IPS-15b (cell line): ENCODE data around the gene SLC17A9.

Source experiments
- H3K27me3 ChIP-seq: one replicate; pipeline ENCODE4 v1.6.1; 2013; ENCODE audit warnings: low read length; ENCODE audit not compliant: control insufficient read depth, insufficient read depth
- H3K36me3 ChIP-seq: one replicate; pipeline ENCODE4 v1.6.1; 2013; ENCODE audit warnings: low read length; ENCODE audit not compliant: control insufficient read depth, insufficient read depth
- H3K4me1 ChIP-seq: one replicate; pipeline ENCODE4 v1.6.1; 2013; ENCODE audit warnings: mild to moderate bottlenecking, low read length; ENCODE audit not compliant: control insufficient read depth, insufficient read depth
- H3K4me3 ChIP-seq: one replicate; pipeline ENCODE4 v1.5.1; 2013; ENCODE audit warnings: low read depth, low read length
- H3K9ac ChIP-seq: one replicate; pipeline ENCODE4 v1.6.1; 2013; ENCODE audit warnings: low read depth, mild to moderate bottlenecking, low read length
- H3K9me3 ChIP-seq: one replicate; pipeline ENCODE4 v1.6.1; 2013; ENCODE audit warnings: mild to moderate bottlenecking, low read length; ENCODE audit not compliant: control insufficient read depth, insufficient read depth

SLC17A9 gene

DNA sequence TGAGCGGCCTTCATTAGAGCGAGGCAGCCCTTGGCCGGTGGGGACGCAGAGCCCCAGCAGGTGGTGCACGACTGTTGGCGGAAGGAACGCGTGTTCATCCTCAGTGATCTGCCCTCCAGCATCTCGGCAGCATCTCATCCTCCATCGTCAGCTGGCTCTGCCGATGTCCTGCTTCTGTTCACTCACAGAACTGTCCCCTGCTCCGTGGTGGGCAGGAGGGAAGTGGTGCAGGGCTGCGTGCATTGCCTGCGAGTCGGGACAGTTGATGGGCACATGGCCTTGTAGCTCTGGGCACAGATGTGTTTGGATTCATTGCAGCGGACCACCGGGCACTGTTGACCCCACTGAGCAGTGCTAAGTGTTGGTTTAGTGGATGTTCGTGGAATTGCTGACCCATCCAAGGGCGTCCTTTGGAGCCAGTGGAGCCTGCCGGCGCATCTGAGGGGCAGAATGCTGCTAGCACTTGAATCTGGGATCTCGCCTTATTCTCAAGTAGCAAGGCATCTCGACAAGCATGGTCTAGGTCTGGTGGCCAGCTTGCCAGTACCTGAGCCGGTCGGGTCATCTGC lies 6.7 kb upstream of the SLC17A9 start:
- no peak overlapping the region for H3K4me3 ChIP-seq
- H3K4me1 ChIP-seq = no peaks in the 10 kb centered on the region
- H3K27me3 ChIP-seq = no peaks in the 10 kb centered on the region
- H3K9ac ChIP-seq = no peak overlapping the region
- H3K9me3 ChIP-seq = no peaks in the 10 kb centered on the region
- H3K36me3 ChIP-seq = peaks cover 71% of the 10 kb centered on the region

DNA sequence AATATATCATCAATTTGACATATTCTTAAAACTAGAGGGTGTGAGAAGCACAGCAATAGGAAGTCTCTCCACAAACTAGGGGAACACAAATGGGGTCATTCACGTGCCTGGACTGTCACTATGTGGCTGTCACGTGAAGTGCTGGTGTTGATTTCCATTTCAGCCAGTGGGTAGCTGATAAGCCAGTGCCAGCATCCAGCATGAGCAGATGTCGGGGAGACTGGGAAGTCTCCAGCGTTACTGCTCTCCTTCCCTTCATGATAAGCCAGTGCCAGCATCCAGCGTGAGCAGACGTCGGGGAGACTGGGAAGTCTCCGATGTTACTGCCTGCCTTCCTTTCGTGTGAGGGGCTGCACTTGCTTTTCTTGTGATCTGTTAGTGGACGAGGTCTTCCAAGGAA lies 5.6 kb upstream of the SLC17A9 start:
- Histone ChIP-seq H3K36me3 (peaks cover 67% of the 10 kb centered on the region), H3K9me3 (no peaks in the 10 kb centered on the region), H3K27me3 (no peaks in the 10 kb centered on the region), H3K4me3 (no peak overlapping the region), H3K9ac (no peak overlapping the region), H3K4me1 (no peaks in the 10 kb centered on the region)

DNA sequence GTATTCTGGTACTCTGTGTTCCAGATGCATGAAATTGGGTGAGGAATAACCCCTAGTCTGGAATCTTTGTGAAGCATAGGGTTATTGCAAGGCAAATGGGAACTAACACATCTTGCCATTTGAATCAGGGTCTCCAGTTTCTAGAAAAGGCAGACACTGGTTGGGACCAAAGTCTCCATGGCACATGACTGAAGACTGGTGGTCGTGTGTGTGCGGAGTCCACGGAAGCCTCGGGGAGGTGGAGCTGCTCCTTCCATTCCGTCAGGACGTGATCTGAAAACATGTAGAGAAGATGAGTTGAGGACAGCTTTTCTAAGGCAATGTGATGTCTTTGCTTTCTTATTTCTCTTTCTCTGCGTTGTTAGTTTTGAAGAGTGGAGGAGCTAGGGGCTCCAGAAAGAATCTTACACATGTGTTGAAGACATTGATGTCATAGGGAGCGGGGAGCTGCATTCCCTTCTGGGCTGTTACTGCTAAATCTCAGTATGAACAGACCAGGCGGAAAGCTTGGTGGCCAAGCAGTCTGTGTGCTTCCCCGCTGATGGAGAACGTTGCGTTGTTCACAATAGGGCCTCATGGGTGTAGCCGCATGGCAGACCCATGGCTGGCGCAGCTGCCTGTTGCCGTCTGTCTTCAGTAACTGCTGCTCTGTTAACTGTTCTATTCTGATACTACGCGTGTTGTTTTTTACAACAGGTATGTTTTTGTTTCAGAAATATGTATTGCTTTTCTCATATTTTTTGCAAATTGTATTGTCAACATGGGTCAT lies 4.8 kb upstream of the SLC17A9 start:
- Histone ChIP-seq H3K36me3 (peaks cover 62% of the 10 kb centered on the region), H3K27me3 (no peaks in the 10 kb centered on the region)

DNA sequence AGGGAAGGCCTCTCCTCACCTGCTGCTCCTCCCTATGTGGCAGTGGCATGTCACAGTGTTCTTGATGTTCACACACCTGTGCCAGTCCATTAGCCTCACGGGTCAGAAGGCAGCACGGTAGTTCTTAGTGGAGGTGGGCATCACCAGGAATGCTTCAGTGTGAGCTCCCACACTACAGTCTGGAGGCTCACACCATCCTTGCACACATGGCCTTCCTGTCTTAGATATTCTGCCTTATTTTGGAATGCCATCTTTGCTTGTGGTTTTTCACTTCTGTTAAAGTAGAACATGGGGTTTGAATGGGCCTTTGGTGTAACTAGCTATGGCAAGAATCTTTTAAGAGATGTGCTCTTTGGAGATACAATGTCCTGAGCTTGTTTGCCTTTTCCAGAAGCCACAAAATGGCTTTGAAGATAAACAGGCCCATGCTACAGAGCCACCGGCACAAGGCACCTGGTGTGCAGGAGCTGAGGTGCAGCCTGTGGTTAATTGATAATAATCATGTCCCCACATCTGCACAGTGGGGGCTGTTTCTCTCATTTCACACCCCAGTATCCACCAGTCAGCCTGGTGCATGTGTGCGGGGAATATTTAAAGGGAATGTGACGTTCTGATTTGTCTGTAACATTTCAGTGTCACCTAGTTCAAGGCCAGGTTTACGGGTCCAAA lies 3.2 kb upstream of the SLC17A9 start:
- no peaks in the 10 kb centered on the region for H3K9me3 ChIP-seq
- H3K4me3 ChIP-seq = no peak overlapping the region
- peaks cover 5% of the 10 kb centered on the region for H3K4me1 ChIP-seq
- peaks cover 51% of the 10 kb centered on the region for H3K36me3 ChIP-seq
- no peak overlapping the region for H3K9ac ChIP-seq
- H3K27me3 ChIP-seq = no peaks in the 10 kb centered on the region

More for the DNA sequence above, 4.8 kb upstream of the SLC17A9 start:
- no peak overlapping the region for H3K9ac ChIP-seq
- no peak overlapping the region for H3K4me3 ChIP-seq
- no peaks in the 10 kb centered on the region for H3K4me1 ChIP-seq
- no peaks in the 10 kb centered on the region for H3K9me3 ChIP-seq

DNA sequence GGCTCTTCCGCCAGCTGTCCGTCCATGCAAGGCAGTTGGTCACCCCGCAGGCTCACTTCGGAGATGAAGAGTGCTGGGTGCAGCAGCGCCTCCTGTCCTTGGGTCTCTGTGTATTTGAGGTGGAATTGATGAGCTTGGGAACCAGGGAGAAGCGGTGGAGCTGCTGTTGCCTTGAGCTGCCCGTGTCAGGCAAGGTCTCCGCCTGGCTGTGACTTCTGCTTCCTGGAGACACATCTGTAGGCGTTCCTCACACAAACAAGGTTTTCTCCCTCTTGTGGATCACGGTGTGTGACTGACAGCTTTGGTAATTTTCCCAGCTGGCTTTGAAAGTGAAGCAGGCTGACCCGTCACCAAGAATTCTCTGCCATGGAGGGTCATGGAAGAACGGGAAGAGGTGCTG lies 2.5 kb upstream of the SLC17A9 start:
- Histone ChIP-seq H3K9me3 (no peaks in the 10 kb centered on the region), H3K36me3 (peaks cover 45% of the 10 kb centered on the region), H3K4me1 (peaks cover 5% of the 10 kb centered on the region), H3K27me3 (no peaks in the 10 kb centered on the region), H3K4me3 (no peak overlapping the region), H3K9ac (no peak overlapping the region)

DNA sequence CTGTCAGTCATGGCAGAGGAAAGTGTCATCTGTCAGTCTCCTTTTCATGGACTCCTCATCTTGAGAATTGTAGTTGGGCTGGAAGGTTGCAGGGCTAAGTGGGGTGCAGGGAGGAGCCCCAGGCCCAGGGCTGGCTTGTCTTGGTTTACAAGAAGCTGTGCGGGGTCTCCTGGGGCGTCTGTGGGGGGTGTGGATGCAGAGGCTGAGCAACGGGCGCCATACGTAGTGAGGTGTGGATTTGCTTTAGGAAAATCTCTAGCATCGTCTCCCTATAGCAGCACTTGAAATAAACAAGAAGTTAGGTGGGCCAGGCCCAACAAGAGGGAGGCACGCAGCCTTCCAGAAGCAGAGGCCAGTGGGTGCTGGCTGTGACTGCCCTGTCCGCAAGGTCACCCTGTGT lies 1.8 kb upstream of the SLC17A9 start:
- H3K4me1 ChIP-seq = peaks cover 5% of the 10 kb centered on the region
- H3K4me3 ChIP-seq = no peak overlapping the region
- H3K9me3 ChIP-seq = no peaks in the 10 kb centered on the region
- no peaks in the 10 kb centered on the region for H3K27me3 ChIP-seq
- H3K9ac ChIP-seq = no peak overlapping the region
- peaks cover 37% of the 10 kb centered on the region for H3K36me3 ChIP-seq

DNA sequence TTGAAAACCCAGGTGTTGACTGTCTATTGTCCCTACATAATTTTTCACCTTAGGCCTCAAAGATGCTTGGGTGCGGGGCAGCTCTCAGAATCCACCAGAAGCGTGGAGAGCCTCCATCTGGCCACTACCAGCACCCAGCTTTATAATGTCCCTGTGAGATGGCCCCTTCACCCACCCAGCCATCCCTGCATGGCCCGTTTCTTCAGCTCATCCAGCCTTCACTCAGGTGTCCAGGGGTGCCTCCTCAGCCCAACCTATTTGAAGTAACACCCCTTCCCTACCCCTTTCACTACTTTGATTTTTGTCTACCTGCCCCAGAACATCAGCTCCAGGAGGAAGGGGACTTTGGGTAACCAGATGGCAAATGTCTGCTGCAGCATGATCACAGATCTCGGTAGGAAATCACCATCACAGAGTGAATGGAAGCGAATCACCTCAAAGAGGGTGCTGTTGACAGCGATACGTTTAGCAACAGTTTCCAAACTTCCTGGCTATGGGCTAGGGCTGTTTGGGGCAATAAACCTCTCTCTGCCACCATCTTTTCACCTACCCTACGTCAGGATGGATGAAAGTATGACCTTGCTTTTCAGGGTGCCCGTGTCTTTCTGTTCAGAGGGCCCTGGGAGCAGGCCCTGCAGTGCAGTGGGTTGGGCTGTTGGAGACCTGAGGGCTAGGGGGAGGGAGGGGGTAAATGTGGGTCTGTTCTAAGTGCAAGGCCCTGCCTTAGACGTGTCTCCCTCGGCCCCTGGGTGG lies 1.2 kb upstream of the SLC17A9 start:
- Histone ChIP-seq H3K4me1 (peaks cover 5% of the 10 kb centered on the region), H3K27me3 (no peaks in the 10 kb centered on the region), H3K9me3 (no peaks in the 10 kb centered on the region), H3K36me3 (peaks cover 31% of the 10 kb centered on the region), H3K4me3 (no peak overlapping the region), H3K9ac (no peak overlapping the region)

DNA sequence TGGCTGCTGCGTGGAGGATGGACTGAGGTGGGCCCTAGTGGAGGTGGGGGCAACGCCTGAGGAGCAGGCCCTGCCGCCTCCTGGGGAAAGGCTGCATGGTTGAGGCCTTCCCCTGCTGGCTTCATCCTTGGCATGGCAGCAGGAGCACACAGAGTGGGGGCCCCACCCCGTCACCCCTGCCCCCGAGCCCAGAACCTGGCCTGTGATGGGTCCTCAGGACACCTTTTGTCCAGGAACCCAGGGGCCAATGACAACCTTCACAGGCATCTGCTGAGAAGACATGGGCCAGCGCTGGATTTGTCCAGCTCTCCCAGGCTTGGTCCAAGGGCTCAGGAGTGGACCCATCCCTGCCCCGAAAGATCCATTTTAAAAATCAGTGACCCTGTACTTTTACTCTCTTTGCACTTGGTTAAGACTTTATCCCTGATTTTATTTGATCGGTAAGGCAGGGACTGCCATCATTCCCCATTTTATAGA lies 575 bp upstream of the SLC17A9 start:
- H3K4me3 ChIP-seq = peak overlapping the region; percentile 63
- H3K27me3 ChIP-seq = no peaks in the 10 kb centered on the region
- H3K4me1 ChIP-seq = peaks cover 5% of the 10 kb centered on the region
- no peaks in the 10 kb centered on the region for H3K9me3 ChIP-seq
- peaks cover 26% of the 10 kb centered on the region for H3K36me3 ChIP-seq
- H3K9ac ChIP-seq = no peak overlapping the region

DNA sequence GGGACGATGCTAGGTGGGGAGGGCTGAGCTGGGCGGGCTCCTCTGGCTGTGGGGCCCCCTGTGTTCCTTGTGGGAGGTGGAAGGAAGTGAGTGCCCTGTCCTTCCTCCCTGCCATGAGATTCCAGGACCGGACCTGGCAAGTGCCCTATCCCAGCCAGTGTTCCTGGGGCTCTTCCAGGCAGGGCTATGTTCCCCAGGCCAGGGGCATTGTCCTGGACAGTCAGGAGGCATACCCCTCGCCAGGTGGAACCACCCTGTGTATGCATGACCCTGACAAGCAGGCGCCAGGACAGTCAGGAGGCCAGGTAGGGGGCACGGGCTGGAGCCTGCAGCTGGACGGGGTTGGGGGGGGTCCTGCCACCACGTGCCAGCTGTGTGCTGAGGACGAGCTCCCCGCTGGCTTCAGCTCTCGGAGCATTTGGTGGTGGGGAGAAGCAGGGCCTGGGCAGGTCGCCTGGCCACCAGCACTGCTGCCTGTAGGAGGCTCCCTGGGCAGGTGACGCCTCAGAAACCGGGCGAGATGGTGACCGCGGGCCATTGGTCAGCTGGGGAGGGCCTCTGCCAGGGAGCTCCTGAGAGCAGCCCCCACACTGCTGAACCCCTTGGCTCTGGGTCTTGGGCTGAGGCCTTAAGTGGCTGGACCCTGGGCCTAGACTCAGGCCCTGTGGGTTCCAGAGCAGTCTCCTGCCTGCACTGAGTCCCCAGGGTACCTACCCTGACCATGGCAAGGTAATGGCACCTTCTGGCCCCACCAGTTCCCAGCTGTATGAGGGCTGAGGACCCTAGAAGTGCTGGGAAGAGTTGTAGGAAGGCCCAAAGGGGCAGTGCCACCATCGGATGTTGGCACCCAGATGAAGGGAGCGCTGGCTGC lies 694 bp downstream of the SLC17A9 start:
- Histone ChIP-seq H3K36me3 (peaks cover 28% of the 10 kb centered on the region), H3K4me3 (peak overlapping the region; percentile 63), H3K4me1 (peaks cover 5% of the 10 kb centered on the region), H3K9ac (peak overlapping the region; percentile 70), H3K9me3 (no peaks in the 10 kb centered on the region), H3K27me3 (no peaks in the 10 kb centered on the region)

DNA sequence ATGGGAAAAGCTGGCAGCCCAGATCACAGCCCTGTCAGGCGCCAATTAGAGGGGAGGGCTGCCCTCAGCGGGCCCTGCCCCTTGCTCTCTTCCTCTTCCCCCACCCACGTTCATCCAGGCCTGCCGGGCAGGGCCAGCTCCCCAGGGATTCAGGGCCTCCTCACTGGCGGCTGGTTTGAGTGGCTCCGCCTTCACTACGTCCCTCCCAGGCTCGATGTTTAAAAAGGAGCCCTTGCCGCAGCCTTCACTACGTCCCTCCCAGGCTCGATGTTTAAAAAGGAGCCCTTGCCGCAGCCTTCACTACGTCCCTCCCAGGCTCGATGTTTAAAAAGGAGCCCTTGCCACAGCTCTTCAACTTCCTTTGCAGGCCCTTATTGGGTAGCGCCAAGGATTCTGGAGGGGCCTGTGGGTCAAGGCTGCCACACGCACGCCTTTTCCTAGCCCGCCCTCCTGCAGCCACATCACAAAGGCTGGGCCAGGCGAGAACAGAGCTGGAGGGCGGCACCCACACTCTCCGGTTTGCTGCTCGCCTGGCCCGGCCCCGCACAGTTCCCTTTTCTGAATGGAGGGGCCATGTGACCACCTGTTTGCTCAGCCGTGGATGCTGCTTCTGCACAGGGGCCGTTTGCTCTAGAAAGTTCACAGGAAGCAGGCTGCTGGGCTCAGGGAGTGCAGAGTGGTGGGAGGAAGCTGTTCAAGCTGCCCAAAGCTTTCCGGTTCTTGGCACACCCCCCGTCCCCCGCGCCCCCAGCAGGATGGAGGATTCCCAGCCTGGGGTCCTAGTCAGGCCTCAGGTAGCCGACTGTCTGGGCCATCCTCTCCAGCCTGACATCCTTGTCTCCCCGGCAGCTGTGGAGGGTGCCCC lies 1.6 kb downstream of the SLC17A9 start:
- Histone ChIP-seq H3K9ac (peak overlapping the region; percentile 70), H3K36me3 (peaks cover 24% of the 10 kb centered on the region), H3K4me1 (peaks cover 5% of the 10 kb centered on the region), H3K9me3 (no peaks in the 10 kb centered on the region), H3K4me3 (peak overlapping the region; percentile 63), H3K27me3 (no peaks in the 10 kb centered on the region)
